GM19372 (cell line): ENCODE measurements around the gene SRC.
A peak's percentile ranks its signal among the peaks of the same experiment; 100 is the strongest.

Experiments used
- ATAC-seq: cut with Tn5 transposase; IDR thresholded peaks from one replicate; pipeline ENCODE4 v1.9.1; 2021; ENCODE audit warnings: mild to moderate bottlenecking, low read depth, moderate library complexity; ENCODE audit not compliant: unreplicated experiment

SRC gene

GRCh38 chr20:37345339-37346235 is at the start of gene SRC:
Gene SRC, plus strand, starts transcription at chr20:37346140. Its CDS starts 38,014 bp downstream, at chr20:37384154.
- peak; percentile 51 for ATAC-seq

GRCh38 chr20:37296371-37296770 is 49.6 kb upstream of the SRC start:
- no peak for ATAC-seq

GRCh38 chr20:37297066-37297736 is 48.7 kb upstream of the SRC start:
- no peak for ATAC-seq

GRCh38 chr20:37298190-37298939 is 47.6 kb upstream of the SRC start:
- ATAC-seq: no peak

GRCh38 chr20:37299718-37300528 is 46.0 kb upstream of the SRC start:
- ATAC-seq: no peak

- ATAC-seq: no peak
Observed at GRCh38 chr20:37301120-37301519, 44.8 kb upstream of the SRC start.

GRCh38 chr20:37301558-37301957 is 44.4 kb upstream of the SRC start:
- ATAC-seq: no peak

- no peak for ATAC-seq
Observed at GRCh38 chr20:37302981-37303380, 43.0 kb upstream of the SRC start.

- no peak for ATAC-seq
Observed at GRCh38 chr20:37303637-37304036, 42.3 kb upstream of the SRC start.

- ATAC-seq: no peak
Observed at GRCh38 chr20:37305079-37305478, 40.9 kb upstream of the SRC start.

GRCh38 chr20:37305839-37306238 is 40.1 kb upstream of the SRC start:
- no peak for ATAC-seq

- peak; percentile 91 for ATAC-seq
Observed at GRCh38 chr20:37308086-37309050, 37.6 kb upstream of the SRC start.

- ATAC-seq: no peak
Observed at GRCh38 chr20:37309290-37309689, 36.6 kb upstream of the SRC start.

- no peak for ATAC-seq
Observed at GRCh38 chr20:37309936-37310590, 35.9 kb upstream of the SRC start.

- ATAC-seq: no peak
Observed at GRCh38 chr20:37310951-37311350, 35.0 kb upstream of the SRC start.

- no peak for ATAC-seq
Observed at GRCh38 chr20:37311710-37312355, 34.1 kb upstream of the SRC start.

GRCh38 chr20:37313546-37314091 is 32.3 kb upstream of the SRC start:
- no peak for ATAC-seq

GRCh38 chr20:37314099-37314498 is 31.8 kb upstream of the SRC start:
- ATAC-seq: no peak
